Measurements from ENCODE around the gene MFAP3L.

DNA sequence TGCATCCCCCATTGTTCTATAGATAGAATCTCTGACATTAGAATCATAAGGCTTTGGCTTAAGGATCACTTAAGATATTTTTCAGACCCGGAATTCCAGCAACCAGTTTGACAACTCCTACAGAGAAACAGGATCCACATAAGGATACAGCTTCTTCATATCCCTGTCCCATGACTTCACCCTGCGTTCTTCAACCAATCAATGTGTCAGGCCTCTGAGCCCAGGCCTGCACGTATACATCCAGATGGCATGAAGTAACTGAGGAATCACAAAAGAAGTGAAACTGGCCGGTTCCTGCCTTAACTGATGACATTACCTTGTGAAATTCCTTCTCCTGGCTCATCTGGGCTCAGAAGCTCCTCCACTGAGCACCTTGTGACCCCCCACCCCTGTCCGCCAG is 85.1 kb downstream of the MFAP3L start:
- TF ChIP-seq POLR2AphosphoS5 (IDR thresholded peaks at IDR 0.05; ENCODE audit: low read depth, low read length) (no peak), POLR2A (IDR thresholded peaks at IDR 0.05; ENCODE audit: low read depth, low read length) (no peak), TAF1 (IDR thresholded peaks at IDR 0.05; ENCODE audit: low read depth, low read length) (no peak), SPI1 (IDR thresholded peaks at IDR 0.05; ENCODE audit: low read depth, low read length) (no peak)
